ENCODE measurements around the gene UGT1A8.

The UGT1A8 gene

DNA sequence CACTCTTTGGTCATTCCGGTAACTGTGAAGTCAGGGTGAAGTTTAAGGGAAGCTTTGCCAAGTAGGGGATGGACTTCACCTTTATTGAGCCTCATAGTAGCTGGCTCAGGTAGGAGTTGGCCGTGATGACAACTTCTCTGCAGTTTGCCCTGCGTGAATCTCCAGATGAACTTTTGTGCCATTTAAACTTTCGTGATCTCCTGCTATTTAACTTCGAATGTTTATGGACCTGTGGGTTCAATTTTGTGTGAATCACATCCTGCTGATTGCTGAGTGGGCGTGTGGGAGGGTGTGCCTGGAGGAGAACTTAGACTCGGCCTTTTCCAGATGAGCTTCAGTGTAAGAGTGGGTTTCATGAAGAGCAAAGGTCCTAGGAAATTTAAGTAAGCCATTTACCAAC is 146.8 kb downstream of the UGT1A8 start:
- DNase-seq (ENCODE audit: low read depth, low spot score): peak; percentile 3

DNA sequence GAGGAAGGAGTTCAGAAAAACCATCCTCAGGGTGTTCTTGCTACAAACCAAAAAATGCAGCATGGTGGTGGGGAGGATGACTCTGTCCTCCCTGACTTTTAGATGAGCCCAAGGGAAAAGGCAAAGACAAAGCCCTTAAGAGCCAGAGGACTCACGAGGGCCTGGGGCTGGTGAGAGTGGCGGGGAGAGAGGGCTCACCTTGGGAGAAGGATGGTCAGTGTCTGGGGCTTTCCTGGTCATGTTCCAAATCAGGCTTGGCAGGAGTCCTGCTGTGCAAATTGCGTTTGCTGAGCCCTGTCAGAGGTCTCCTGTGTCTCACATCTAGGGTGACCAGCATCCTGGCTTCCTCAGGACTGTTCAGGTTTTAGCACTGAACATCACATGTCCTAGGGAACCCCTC is 147.3 kb downstream of the UGT1A8 start:
- no peak for DNase-seq (ENCODE audit: low read depth, low spot score)

DNA sequence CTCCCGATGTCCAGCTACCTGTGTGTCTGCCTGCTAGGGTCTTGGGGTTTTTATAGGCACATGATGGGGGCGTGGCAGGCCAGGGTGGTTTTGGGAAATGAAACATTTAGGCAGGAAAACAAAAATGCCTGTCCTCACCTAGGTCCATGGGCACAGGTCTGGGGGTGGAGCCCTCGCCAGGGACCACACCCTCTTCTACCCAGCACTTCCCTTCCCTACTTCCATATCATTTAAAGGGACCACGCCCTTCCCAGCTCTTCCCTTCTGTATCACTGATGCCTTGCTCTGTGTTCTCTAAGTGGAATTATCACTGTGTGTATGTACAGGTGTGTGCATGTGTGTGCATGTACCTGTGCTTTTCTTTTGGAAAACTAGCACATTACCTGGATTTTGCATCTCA is 149.0 kb downstream of the UGT1A8 start:
- DNase-seq (ENCODE audit: low read depth, low spot score): no peak

DNA sequence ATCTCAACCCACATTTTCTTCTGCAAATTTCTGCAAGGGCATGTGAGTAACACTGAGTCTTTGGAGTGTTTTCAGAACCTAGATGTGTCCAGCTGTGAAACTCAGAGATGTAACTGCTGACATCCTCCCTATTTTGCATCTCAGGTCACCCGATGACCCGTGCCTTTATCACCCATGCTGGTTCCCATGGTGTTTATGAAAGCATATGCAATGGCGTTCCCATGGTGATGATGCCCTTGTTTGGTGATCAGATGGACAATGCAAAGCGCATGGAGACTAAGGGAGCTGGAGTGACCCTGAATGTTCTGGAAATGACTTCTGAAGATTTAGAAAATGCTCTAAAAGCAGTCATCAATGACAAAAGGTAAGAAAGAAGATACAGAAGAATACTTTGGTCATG is 150.6 kb downstream of the UGT1A8 start:
- DNase-seq (ENCODE audit: low read depth, low spot score): no peak

- DNase-seq (ENCODE audit: low read depth, low spot score): no peak
These were observed 151.8 kb downstream of the UGT1A8 start for GRCh38 chr2:233769260-233769659.

DNA sequence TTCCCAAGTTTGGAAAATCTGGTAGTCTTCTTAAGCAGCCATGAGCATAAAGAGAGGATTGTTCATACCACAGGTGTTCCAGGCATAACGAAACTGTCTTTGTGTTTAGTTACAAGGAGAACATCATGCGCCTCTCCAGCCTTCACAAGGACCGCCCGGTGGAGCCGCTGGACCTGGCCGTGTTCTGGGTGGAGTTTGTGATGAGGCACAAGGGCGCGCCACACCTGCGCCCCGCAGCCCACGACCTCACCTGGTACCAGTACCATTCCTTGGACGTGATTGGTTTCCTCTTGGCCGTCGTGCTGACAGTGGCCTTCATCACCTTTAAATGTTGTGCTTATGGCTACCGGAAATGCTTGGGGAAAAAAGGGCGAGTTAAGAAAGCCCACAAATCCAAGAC is 154.7 kb downstream of the UGT1A8 start:
- no peak for DNase-seq (ENCODE audit: low read depth, low spot score)

DNA sequence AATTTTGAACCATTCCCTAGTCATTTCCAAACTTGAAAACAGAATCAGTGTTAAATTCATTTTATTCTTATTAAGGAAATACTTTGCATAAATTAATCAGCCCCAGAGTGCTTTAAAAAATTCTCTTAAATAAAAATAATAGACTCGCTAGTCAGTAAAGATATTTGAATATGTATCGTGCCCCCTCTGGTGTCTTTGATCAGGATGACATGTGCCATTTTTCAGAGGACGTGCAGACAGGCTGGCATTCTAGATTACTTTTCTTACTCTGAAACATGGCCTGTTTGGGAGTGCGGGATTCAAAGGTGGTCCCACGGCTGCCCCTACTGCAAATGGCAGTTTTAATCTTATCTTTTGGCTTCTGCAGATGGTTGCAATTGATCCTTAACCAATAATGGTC is 155.2 kb downstream of the UGT1A8 start:
- DNase-seq (ENCODE audit: low read depth, low spot score): no peak

- DNase-seq (ENCODE audit: low read depth, low spot score): no peak
These were observed 156.4 kb downstream of the UGT1A8 start for GRCh38 chr2:233773854-233774253.

- DNase-seq (ENCODE audit: low read depth, low spot score): no peak
These were observed 158.0 kb downstream of the UGT1A8 start for GRCh38 chr2:233775414-233775813.

DNA sequence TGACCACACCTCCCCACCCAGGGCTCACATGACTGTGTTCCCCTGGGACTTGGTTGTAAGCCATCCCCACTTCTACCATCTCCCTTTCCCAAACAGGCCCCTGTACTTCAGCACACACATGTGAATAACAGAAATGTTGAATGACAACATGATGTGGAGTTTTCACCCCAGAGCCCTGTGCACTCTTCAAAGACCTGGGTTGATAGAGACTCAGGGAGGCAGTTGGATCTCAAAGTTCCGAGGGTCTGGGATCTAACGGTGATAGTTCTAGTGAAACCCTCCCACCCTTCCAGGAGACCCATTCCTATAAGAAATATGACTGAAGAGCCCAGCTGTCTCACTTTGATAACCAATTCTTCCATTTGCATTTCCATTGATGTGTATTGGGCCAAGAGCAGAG is 160.6 kb downstream of the UGT1A8 start, which contains the start of gene MROH2A:
Gene MROH2A, plus strand, starts transcription at position 301 of the 400 bp plus-strand sequence. CDS start 1,029 bp downstream, outside the sequence.
- no peak for DNase-seq (ENCODE audit: low read depth, low spot score)

DNA sequence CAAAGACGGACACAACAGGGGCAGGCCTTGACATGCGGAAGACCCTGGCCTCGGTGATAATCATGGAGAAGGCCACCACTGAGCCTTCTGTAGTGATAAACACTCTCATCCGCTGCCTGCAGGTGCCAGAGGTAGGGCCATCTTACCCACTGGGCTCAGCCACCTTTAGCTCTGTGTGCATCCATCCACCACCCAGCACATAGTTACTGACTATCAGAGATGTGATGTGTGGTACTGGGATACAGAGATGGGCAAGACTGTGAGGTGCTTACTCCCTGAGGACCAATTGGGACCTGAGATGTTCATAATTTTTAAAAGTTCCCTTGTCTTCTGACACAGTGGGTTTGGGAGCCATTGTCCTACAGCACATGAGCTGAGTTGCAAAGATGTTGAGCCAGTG is 162.3 kb downstream of the UGT1A8 start:
- DNase-seq (ENCODE audit: low read depth, low spot score): no peak

DNA sequence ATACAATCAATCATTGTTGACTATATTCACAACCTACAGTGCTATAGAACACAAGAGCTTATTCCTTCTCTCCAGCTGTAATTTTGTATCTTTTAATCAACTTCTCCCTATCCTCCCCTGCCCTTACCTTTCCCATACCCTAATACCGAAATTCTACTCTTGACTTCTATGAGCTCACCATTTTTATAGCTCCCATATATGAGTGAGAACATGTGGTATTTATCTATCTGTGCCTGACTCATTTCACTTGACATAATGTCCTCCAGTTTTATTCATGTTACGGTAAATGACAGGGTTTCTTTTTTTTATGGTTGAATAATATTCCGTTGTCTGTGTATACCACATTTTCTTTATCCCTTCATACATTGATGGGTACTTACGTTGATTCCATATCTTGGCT is 163.3 kb downstream of the UGT1A8 start:
- DNase-seq (ENCODE audit: low read depth, low spot score): no peak

DNA sequence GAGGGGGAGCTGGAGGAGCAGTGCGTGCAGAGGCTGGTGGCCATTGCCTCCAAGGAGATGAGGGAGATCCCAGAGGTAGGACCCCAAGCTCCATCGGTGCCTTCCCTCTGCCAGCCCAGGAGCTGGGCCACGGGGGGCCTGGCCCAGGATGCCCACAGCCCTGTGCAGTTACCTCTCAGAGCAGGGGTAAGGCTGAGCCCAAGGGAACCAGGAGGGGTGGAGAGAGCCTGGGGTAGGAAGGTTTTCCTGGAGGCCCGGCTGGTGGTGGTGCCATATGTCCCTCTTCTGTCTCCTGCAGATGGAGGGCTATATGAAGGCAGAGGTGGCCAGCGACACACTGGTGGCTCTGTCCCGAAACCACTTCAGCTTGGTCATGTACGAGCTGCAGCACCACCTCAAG is 172.1 kb downstream of the UGT1A8 start:
- DNase-seq (ENCODE audit: low read depth, low spot score): no peak

GRCh38 chr2:233791151-233791882 is 173.9 kb downstream of the UGT1A8 start:
- no peak for DNase-seq (ENCODE audit: low read depth, low spot score)

DNA sequence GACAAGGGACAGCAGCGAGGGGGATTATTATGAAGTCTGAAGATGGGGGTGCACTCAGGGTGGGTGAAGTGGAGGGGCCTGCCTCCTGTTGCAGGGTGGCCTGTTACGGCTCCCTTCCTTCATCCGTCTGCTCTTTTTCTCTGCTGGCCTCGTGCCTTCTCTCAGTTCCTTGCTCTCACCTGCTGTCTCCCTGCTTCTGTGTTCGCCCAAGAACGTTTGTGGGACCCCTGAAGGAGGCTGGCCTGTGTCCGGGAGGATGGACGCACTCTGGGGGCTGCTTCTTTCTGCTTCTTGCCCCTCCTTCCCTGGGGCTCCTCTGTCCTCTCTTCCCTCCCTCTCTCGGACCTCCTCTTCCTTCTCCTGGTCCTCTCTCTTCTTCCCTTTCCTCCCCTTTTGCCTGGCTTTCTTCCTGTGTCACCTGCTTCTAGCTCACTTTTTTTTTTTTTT is 174.5 kb downstream of the UGT1A8 start:
- DNase-seq (ENCODE audit: low read depth, low spot score): no peak

- no peak for DNase-seq (ENCODE audit: low read depth, low spot score)
These were observed 175.3 kb downstream of the UGT1A8 start for GRCh38 chr2:233792720-233793119.

DNA sequence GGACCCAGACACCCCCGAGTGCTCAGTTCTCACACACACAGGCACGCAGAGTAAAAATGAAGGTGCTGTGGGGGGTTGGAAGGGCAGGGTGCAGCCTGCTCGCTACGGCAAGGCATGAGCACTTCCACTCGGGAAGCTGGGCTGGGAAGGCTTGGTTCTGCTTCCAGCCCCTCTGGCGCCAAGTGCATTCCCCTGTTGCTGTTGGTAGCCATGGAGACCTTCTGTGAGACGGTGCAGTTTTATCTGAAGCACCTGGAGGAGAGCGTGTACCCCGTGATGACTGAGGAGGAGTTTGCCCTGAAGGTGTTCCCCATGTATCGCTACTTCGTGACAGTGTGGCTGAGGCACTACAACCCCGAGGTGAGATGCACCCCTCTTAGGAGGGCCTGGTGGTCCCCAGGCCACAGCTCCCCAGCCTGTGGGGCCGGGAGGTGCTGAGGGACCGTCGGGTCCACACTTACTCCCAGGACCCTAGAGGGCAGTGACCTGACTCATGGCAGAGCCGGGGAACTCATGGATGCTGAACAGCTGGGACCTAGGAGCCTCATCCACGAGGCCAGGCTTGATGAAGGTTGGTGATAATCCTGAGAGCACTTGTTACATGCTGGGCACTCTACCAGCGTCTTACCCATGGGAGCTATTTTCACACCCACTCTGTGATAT is 176.2 kb downstream of the UGT1A8 start:
- no peak for DNase-seq (ENCODE audit: low read depth, low spot score)

DNA sequence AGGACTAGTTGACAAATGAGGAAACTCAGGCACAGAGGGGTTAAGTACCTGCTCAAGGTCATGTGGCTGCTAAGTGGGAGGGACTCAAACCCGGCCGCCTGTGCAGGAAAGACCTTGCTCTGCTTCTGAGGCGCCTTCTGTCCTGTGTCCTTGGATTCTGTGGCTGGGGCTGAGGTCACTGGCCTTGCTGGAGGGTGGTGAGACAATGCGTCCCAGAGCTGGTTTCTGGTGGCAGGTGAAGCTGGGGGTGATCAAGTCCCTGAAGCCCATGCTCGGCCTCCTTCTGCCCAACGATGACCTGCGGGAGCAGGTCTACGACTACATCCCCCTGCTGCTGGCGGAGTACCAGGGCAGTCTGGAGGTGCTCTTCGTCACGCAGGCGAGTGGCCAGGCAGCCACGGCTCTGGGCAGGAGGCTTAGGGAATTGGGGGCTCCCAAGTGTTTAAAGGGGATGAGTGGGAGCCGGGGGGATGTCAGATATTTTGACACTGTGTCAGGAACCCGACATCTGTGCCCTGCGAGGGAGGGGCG is 176.8 kb downstream of the UGT1A8 start:
- no peak for DNase-seq (ENCODE audit: low read depth, low spot score)

- DNase-seq (ENCODE audit: low read depth, low spot score): no peak
These were observed 178.3 kb downstream of the UGT1A8 start for GRCh38 chr2:233795735-233796171.

DNA sequence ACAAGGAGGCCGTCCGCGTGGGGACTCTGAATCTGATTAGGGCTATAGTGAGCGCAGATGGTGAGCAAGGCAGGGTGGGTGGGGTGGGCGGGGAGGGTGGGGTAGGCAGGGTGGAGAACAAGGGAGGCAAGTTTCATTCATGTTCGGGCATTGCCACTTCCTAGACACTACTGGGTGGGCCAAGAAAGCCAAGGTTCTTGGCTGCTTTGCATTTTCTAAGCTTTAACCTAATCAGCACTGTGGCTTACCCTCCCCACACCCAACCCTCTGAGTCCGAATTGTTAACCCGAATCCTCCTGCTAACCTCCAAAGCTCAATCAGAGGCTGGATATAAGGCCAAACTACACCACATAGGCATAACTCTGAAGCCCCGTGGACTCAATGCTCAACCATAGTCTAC is 178.8 kb downstream of the UGT1A8 start:
- no peak for DNase-seq (ENCODE audit: low read depth, low spot score)

- DNase-seq (ENCODE audit: low read depth, low spot score): no peak
These were observed 181.1 kb downstream of the UGT1A8 start for GRCh38 chr2:233798335-233799086.

GRCh38 chr2:233799087-233799665 is 181.7 kb downstream of the UGT1A8 start:
- DNase-seq (ENCODE audit: low read depth, low spot score): no peak

Measured in astrocyte of the hippocampus (primary cell).